NCI-H226 (cell line): ENCODE data around the gene ACTG1.

Source experiments
- DNase-seq: peaks from one replicate; pipeline ENCODE4 v3.0.0-alpha.2; 2015

ACTG1 gene

DNA sequence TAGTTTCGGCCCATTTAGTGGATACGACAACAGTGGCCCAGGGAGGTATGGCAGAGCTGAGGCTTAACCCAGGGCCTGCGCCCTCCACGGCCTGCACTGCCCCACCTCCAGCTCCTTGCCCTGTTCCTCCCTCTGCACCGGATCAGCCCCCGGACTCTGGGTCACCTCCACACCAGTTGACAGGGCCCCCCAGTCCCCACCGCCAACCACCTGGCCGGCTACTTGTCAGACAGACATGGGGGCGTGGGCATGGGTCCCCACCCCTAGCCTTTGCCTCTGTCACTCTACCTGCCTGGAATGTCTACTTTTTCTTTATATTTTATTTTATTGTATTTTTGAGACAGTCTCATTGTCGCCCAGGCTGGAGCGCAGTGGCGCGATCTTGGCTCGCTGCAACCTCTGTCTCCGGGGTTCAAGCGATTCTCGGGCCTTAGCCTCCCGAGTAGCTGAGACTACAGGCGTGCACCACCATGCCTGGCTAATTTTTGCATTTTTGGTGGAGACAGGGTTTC lies 3.0 kb upstream of the ACTG1 start:
- DNase-seq, result no peak

DNA sequence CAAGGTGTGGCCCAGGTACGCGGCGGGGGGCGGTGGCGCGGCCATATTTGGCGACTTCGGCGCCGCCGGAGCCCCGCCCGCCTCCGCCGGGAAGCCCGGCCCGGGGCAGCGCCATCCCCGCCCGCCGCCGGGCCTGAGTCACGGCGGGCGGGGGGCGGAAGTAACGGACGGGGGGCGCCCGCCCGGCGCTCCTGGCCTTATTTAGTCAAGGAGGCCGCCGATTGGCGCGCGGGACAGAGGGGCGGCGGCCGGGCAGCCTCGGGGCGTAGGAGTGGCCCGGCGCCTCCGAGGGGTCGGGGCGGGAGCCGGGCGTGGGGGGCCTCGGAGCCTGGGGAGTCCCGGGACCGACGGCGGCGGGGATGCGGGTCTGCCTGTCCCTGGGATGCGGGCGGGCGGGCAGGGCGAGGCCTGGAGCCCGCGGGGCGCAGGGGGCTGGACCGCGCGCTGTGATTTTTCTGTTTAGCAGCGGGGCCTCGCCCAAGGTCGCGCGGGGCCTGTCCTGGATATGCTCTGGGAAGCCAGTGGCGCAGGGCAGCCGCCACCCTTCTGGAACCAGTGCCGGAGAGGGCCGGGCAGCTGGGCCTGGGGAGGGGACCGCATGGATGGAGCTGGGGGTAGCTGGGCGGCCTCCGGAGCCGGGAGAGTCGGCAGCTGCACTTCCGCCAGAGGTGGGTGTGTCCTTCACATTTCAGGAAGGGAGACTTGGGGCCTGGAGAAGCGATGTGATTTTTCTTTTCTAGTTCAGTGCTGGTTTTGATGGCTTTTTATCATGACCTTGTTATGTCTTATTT lies 2.3 kb upstream of the ACTG1 start:
- DNase-seq, result peak; percentile 83

DNA sequence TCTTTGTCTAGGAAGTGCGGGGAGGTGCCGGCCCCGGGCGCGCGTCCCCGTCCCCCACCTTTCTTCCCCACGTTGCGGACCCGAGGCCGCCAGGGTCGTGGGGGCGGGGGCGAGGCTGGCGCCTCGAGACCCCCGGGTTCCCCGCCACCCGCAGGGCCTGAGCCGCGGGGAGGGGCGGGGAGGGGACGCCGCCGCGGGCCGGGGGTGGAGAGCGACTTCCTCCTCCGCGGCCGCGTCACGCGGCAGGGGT lies 1.8 kb upstream of the ACTG1 start:
- DNase-seq, result peak; percentile 5

DNA sequence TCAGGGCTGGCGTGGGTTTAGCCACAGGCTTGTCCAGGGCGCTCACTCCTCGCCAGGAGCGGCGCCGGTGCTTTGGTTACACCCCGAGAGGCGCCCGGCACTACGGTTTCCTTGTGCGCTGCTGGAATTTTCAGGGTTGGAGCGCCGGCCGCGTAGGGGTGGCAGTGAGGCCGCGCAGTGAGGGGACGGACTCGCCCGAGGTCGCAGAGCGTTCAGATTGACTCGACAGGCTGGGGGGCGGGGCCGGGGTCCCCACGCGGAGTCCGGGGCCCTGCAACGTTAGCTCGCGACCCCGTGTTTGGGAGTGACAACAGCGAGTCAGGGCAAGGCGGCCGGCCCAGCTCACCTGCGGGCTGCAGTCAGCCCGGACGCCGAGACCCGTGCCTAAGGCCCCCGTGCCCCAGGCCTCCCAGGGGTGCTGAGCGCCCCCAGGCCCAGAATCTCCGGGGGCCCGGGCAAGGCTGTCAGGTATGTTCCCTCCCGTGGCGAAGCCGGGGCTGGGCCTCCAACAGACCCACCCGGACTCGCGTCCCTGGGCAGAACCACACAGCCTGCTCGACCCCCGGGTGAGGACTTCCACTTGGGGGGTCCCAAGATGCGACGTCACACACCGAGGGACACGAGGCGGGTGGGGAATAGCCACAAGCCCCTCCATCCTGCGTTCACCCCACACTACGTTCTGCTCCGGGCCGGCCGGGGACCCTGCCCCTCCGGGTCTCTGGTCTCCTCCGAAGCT lies 1.3 kb upstream of the ACTG1 start:
- DNase-seq, result peak; percentile 69

DNA sequence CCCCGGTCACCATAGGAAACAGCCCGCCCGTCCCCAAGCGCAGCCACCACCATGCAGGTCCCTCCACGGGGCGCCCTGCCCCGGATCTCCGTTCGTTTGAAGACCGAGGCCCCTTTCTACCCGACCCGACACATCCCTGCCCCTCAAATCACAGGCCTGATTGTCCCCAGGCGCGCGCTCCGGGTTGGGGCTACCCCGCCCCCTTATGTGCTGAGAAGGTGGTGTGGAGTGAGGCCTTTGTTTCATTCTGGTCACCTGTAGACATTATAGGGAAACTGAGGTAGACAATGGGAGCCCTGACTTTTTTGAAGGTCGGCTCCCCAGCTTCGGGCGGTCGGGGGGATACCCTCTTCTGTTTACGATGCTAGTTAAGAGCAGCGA lies 763 bp upstream of the ACTG1 start:
- DNase-seq, result peak; percentile 48

DNA sequence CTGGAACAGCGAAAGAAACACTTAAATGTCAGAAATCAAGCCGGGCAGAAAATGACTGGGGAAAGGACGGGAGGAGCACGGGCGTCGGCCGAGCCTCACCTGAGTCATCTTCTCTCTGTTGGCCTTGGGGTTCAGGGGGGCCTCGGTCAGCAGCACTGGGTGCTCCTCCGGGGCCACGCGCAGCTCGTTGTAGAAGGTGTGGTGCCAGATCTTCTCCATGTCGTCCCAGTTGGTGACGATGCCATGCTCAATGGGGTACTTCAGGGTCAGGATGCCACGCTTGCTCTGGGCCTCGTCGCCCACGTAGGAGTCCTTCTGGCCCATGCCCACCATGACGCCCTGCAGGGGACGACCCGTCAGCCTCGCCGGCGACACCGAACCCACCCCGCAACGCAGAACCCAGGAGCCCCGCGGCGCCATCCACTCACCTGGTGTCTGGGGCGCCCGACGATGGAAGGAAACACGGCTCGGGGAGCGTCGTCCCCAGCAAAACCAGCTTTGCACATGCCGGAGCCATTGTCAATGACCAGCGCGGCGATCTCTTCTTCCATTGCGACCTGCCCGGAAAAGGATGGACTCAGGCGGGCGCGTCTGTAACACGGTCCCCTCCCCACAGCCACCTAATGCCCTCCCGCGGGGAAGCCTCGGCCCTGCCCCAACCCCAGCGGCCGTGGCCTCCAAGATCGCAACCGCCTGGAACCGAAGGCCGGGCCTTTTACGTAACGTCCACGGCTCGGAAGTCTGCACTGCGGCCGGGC lies 616 bp downstream of the ACTG1 start:
- DNase-seq, result no peak

DNA sequence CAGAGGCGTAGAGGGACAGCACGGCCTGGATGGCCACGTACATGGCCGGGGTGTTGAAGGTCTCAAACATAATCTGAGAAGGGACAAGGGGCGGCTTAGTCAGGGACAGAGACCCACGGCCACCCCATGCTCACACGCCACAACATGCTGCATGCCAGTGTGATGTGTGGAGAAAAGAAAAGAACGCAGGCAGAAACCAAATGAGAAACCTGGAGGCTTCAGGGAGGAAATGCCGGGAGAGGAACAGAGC lies 1.1 kb downstream of the ACTG1 start:
- DNase-seq, result no peak

DNA sequence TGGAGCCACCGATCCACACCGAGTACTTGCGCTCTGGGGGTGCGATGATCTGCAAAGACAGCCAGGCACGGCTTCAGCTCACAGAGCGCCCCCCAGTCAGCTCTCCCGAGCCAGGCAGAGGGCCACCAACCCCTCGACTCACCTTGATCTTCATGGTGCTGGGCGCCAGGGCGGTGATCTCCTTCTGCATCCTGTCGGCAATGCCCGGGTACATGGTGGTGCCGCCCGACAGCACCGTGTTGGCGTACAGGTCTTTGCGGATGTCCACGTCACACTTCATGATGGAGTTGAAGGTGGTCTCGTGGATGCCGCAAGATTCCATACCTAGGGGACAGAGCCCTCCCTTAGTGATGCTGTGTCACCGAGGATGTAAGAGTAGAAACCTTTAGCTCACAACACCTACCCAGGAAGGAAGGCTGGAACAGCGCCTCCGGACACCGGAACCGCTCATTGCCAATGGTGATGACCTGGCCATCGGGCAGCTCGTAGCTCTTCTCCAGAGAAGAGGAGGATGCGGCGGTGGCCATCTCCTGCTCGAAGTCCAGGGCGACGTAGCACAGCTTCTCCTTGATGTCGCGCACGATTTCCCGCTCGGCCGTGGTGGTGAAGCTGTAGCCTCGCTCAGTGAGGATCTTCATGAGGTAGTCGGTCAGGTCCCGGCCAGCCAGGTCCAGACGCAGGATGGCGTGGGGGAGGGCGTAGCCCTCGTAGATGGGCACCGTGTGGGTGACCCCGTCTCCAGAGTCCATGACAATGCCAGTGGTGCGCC lies 1.6 kb downstream of the ACTG1 start:
- peak; percentile 15 for DNase-seq

DNA sequence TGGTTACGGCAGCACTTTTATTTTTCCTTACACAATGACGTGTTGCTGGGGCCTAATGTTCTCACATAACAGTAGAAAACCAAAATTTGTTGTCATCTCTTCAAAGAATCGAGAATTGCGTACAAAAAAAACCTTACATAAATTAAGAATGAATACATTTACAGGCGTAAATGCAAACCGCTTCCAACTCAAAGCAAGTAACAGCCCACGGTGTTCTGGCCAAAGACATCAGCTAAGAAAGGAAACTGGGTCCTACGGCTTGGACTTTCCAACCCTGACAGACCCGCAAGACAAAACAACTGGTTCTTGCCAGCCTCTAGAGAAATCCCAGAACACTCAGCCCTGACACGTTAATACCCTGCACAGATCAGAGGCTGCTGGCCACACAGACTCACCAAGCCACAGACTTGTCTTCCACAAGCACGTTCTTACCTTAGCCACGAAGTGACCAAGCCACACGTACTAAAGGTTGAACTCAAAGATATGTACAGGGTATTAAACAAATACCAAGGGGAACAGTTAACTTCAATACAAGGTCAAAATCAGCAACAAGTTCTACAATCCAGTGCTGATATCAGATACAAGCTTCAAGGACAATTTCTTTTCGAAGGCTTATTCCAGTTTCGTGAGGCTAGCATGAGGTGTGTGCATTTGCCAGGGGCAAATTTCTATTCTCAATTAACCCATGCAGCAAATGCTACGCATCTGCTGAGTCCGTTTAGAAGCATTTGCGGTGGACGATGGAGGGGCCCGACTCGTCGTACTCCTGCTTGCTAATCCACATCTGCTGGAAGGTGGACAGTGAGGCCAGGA lies 2.4 kb downstream of the ACTG1 start:
- DNase-seq, result no peak

DNA sequence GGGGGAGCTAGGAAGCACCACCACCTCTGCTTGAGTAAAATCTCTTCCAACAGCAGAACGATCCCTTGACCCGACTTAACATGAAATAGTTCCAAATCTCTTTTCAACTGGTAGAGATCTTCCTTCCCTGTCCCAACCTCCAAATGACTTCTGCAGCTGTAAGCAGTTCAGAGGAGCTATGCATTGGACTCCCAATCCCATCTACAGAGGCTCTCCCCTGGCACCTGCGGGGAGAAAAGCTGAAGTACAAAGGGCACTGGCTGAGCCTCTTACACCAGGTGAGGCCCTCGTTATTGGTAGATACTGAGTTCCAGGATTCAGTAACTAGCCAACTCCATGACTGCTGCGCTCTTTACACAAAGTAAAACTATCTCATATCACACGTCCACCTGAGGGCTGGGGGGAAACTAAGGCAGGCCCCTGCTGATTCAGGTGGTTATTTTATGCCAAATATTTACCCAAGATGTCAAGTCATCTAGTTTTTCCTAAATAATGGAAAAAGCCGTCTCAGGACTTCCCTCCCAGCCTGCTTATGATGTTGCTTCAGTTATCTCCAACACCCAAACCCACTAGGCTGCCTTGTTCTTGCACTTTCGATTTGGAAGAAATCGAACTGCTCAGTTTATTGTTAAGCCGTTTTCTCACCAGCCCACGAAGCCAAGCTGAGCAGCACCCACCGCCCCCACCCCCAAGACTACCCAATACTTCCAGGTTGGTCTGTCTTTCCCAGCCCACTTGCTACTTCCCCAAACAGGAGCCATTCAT lies 3.2 kb downstream of the ACTG1 start:
- DNase-seq, result no peak

DNA sequence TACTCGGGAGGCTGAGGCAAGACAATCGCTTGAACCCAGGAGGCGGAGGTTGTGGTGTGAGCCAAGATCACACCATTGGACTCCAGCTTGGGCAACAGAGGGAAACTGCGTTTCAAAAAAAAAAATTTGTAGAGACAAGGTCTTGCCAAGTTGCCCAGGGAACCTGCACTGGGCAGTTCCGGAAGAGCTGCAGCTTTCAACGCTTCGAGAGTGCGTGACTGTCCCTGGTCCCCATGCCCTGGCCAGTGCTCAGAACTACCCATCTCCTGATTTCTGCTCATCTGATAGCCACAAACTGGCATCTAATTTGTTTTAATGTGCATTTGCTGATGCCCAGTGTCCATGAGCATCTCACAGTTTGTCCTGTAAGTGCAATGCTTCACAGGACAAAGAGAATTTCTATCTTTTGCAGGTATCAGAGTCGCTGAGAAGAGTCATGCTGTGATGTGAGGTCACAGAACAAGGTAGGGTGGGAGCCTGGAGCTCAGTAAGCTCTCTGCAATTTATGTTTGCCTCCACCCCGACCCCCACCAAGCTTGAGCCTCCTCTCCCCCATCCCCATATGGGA lies 3.9 kb downstream of the ACTG1 start:
- DNase-seq, result no peak

DNA sequence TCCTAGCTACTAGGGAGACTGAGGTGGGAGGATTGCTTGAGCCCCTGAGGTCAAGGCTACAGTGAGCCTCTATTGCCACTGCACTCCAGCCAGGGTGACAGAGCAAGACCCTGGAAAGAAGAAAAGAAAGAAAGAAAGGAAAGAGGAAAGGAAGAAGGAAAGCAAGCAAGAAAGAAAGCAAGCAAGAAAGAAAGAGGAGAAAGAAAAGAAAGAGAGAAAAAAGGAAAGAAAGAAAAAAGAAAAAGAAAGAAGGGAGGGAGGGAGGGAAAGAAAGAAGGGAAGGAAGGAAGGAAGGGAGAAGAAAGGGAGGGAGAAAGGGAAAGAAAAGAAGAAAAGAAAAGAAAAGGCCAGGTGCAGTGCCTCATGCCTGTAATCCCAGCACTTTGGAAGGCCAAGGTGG lies 9.0 kb downstream of the ACTG1 start:
- DNase-seq, result no peak

DNA sequence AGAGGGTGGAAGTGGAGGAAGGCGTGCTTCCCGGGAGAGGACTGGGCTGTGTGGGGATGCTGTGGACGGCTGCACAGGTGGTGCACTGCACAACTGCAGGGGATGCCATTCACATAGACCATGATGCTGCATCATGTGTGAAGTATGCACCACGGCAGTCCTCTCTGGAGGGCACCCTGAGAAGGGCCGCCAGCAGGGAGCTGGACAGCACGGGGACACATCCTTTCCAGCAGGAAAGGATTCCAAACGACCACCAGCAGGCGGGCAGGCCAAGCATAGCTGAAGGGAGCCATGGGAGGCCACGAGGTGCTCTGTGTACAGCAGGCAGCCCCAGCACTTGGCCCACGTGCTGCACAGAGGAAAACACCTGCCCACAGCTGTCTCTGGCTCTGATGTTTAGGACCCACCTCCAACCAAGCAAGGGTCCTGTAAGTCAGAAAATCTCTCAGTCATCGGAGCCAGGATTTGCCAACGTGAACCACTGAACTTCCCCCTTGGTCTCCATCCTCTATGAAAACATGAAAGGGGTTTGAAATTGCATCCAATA lies 10.1 kb downstream of the ACTG1 start:
- DNase-seq, result no peak

DNA sequence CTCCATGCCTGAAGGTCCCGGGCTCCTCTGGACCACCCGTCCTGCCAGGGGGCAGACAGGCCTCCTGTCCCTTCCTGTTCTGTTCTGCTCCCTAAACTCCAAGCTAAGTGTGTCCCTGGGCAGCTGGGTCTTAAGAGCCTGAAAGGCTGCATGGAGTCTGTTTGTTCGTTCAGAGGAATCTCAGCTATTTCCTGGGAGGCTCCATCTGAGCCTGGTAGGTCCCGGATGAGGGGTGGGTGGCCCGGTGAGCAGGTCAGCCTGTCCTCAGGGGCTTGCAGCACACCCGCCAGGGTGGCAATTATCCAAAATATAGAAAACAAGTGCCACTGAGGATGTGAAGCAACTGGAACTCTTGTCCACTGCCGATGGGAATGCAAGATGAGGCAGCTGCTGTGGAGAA lies 12.6 kb downstream of the ACTG1 start:
- DNase-seq, result peak; percentile 36

DNA sequence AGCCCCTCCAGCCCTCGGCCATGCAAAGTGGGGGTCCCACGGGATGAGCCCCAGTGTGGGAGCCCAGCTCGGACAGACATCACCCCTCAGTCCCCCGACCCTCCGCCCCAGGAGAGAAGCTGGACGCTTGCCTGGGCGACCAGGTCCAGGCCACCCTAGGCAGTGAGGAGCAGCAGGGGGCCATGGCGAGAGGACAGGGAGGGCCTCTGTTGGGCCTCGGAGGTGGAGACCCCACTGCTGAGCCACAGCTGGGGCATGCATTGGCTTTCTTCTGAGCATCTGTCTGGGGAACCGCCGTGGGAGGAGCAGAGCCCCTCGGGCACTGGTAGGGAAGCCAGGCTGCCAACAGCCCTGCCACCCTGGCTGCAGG lies 13.0 kb downstream of the ACTG1 start:
- DNase-seq, result no peak

DNA sequence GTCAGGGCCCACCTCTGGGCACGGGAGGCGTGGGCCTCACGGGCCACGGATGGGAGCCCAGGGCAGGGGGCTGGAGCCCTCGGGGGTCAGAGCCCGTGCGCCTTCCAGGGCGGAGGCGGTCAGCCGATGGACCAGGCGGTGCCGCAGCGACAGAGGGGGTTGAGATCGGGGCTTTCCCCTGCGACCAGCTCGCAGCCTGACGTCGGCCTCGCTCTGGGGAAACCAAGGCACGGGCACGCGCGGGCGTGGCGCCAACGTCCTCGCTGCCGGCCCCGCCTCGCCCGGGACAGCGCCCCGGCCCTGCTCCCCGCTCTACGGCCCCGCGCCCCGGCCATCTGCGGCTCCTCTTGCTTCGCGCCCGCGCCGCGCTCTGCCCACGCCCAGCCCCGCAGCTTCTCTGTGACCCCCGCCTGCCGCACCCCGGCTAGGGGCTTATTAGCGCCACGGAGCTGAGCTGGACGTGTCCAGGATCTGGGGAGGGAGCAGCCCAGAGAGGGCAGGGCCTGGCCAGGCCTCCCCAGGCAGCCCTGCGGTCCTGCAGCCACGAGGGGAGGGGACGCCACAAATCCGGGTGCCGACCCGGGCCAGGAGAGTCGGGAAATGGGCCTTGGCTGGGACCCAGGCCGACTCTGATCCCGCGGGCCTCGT lies 13.5 kb downstream of the ACTG1 start:
- no peak for DNase-seq

DNA sequence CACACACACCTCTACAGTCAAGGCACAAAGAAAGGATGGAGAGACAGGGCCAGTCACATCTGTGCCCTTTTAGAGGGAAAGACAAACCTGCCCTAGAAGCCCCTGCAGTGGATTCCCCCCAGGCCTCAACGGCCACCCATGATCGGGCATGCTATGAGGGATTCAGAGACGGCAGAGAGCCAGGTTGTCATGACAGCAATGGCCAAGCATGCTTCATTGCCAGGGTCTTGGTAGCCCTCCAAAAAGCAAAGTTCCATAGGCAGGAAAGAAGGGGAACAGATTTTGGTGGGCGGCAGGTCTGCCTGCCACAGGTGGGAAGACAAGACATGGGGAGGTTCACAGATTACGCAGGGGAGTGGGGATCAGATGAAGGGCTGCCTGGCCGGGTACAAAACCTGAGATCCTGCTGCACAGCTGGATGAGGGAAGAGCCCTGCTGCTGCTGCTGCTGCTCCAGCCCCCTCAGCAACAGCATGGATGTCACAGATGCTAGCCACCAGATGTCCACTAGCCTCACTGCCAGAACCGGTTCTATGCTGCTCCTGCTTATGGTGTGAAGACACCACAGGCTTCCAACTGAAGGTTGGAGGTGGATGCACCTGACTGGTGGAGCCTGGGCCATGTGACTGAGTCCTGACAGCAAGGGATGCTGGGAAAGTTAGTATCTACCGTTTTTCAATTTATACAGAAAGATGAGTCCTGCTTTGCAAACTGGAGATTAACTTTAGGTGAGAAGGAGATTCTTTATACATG lies 17.8 kb downstream of the ACTG1 start:
- no peak for DNase-seq

DNA sequence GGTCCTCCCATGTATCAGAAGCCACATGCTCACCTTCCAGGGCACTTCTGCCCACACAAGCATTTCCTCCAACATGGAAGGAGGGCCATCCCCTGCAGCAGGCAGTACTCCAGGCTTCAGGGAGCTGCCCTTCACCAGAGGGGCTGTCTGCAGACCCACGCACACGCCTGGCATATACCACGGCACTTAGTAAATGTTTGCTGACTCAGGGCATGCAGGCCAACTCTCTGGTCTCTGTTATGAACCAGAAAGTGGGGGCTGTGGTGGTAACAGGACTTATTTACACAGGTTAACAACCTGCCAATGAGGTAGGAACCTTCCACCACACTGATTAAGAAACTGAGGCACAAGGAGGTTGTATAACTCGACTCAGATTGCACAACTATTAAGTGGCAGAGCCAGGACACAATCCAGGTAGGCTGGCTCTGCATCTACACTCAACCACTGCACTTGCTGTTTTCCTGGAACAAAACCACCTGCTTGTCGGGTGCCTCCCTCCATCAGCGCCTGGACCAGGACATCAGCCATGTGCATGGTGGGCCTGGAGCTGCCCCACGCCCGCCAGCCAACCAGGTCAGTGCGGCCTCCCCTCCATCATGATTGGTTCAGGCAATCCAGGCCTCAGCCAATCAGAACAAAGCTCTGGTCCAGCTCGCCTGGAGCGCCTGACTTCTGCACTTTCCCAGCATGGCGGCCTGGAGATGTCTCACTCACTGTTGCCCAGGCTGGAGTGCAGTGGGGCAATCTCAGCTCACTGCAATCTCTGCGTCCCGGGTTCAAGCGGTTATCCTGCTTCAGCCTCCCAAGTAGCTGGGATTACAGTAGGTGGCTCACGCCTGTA lies 19.2 kb downstream of the ACTG1 start:
- no peak for DNase-seq

DNA sequence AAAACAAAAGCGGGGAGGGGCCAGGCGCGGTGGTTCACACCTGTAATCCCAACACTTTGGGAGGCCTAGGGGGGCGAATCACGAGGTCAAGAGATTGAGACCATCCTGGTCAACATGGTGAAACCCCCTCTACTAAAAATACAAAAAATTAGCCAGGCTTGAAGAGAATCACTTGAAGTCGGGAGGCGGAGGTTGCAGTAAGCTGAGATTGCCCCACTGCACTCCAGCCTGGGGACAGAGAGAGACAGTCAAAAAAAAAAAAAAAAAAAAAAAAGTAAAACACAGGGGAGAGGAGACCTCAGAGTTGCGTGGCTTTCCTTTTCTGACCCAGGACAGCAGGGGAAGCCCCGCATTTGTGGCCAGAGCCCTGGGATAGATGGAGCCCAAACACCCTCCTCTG lies 19.9 kb downstream of the ACTG1 start:
- DNase-seq, result no peak
